GM12878 (cell line): Measurements from ENCODE around the gene SH3BGRL3.
A peak's percentile ranks its signal among the peaks of the same experiment; 100 is the strongest.

Experiments
- CTCF ChIP-seq, 3 experiments: IDR thresholded peaks in 2 of 3; conservative IDR thresholded peaks in 1 of 3; 2 replicates each; pipeline ENCODE4 v1.5.1; 2011; ENCODE audit warnings: low read depth in 3 of 3, low read length in 3 of 3, mild to moderate bottlenecking in 3 of 3, control low read depth in 2 of 3, moderate library complexity in 2 of 3, inconsistent platforms in 1 of 3, mixed read lengths in 1 of 3; ENCODE audit not compliant: control insufficient read depth in 2 of 3, insufficient read depth in 1 of 3; ENCODE audit errors: extremely low read depth in 1 of 3
- EP300 ChIP-seq, 2 experiments: fragments of 150-350 bp in 1 of 2; IDR thresholded peaks; 2 replicates each; pipeline ENCODE4 v1.6.1; 2011 to 2012; ENCODE audit warnings: low read depth in 2 of 2, low read length in 2 of 2, borderline replicate concordance in 1 of 2, improper control_type of control experiment in 1 of 2, inconsistent platforms in 1 of 2; ENCODE audit not compliant: control insufficient read depth in 1 of 2
- EZH2 ChIP-seq: IDR thresholded peaks from 2 replicates; pipeline ENCODE4 v1.6.1; 2012; ENCODE audit warnings: low read depth, mild to moderate bottlenecking, control low read depth, inconsistent platforms, low read length, borderline replicate concordance; ENCODE audit not compliant: control insufficient read depth
- MTA2 ChIP-seq: fragments of 450-650 bp; IDR thresholded peaks from 2 replicates; pipeline ENCODE4 v1.6.1; 2016; ENCODE audit warnings: low read depth, mild to moderate bottlenecking, moderate library complexity
- MYC ChIP-seq: IDR thresholded peaks from 2 replicates; pipeline ENCODE4 v1.6.1; 2011; ENCODE audit warnings: mild to moderate bottlenecking, low read length, moderate library complexity, inconsistent platforms; ENCODE audit not compliant: insufficient read depth, insufficient replicate concordance, insufficient read length, severe bottlenecking
- POLR2A ChIP-seq: IDR thresholded peaks from 2 replicates; pipeline ENCODE4 v1.6.1; 2011; ENCODE audit warnings: low read depth, mild to moderate bottlenecking, low read length
- REST ChIP-seq: IDR thresholded peaks from 2 replicates; pipeline ENCODE4 v1.6.1; 2012; ENCODE audit warnings: mild to moderate bottlenecking, low read depth, low read length
- TF ChIP-seq, protein P1 (sequence below): fragments of 450-650 bp; IDR thresholded peaks from 2 replicates; pipeline ENCODE4 v1.6.1; 2017; ENCODE audit warnings: mild to moderate bottlenecking, moderate library complexity

DNA sequence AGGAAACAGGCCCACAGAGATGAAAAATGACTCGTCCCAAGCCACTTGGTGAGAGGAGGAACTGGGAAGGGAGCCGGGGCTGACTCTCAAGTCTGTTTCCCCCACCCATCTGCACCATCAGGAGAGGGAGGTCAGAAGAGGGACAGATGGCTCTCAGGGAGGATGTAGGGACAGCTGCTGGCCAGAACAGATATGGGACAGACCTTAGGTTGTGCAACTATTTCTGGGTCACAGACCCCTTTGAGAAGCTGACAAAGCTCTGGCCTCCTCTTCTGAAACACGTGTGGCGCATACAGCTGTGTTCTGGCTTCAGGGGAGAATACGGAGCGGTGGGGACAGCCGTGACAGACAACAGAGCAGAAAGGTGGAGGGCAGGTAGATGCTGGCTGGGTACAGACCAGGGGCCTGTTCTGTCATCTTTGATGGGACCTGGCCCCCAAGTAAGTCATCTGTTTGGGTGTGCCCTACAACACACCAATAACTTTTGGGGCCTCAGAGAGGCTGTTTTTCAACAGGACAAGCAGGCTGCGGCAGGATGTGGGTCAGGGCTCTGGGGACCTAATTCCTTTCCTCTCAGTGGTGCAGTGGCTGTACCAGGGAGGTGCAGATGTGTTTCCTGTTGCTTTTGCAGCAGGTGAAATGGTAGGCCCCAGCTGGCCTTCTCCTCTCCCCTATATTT lies 7.3 kb downstream of the SH3BGRL3 start:
- TF ChIP-seq REST, result no peak
- TF ChIP-seq EZH2, result no peak
- TF ChIP-seq, protein P1, sequence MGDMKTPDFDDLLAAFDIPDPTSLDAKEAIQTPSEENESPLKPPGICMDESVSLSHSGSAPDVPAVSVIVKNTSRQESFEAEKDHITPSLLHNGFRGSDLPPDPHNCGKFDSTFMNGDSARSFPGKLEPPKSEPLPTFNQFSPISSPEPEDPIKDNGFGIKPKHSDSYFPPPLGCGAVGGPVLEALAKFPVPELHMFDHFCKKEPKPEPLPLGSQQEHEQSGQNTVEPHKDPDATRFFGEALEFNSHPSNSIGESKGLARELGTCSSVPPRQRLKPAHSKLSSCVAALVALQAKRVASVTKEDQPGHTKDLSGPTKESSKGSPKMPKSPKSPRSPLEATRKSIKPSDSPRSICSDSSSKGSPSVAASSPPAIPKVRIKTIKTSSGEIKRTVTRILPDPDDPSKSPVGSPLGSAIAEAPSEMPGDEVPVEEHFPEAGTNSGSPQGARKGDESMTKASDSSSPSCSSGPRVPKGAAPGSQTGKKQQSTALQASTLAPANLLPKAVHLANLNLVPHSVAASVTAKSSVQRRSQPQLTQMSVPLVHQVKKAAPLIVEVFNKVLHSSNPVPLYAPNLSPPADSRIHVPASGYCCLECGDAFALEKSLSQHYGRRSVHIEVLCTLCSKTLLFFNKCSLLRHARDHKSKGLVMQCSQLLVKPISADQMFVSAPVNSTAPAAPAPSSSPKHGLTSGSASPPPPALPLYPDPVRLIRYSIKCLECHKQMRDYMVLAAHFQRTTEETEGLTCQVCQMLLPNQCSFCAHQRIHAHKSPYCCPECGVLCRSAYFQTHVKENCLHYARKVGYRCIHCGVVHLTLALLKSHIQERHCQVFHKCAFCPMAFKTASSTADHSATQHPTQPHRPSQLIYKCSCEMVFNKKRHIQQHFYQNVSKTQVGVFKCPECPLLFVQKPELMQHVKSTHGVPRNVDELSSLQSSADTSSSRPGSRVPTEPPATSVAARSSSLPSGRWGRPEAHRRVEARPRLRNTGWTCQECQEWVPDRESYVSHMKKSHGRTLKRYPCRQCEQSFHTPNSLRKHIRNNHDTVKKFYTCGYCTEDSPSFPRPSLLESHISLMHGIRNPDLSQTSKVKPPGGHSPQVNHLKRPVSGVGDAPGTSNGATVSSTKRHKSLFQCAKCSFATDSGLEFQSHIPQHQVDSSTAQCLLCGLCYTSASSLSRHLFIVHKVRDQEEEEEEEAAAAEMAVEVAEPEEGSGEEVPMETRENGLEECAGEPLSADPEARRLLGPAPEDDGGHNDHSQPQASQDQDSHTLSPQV, result no peak
- TF ChIP-seq POLR2A, result no peak
- no peak for TF ChIP-seq MYC
- TF ChIP-seq EP300 (IDR thresholded peaks at IDR 0.05; ENCODE audit: borderline replicate concordance in 1 of 2, control insufficient read depth in 1 of 2, low read depth in 2 of 2, low read length in 2 of 2), result peak in 1 of 2 experiments; percentile 50; a peak in 1 of 4 replicates
- no peak for TF ChIP-seq CTCF (IDR thresholded peaks at IDR 0.05 in 2 of 3, conservative IDR thresholded peaks at IDR 0.05 in 1 of 3; ENCODE audit: control insufficient read depth in 2 of 3, extremely low read depth in 1 of 3, insufficient read depth in 1 of 3, low read depth in 3 of 3, low read length in 3 of 3)
- no peak for TF ChIP-seq MTA2
